ENCODE data around the gene FMN1. TPM values are rescaled to one million over a fixed set of nuclear protein-coding genes. Genes with fewer than 3 reads are reported as not detected.

Gene FMN1
- polyA plus RNA-seq, 1 experiment, result 3.7 TPM

DNA sequence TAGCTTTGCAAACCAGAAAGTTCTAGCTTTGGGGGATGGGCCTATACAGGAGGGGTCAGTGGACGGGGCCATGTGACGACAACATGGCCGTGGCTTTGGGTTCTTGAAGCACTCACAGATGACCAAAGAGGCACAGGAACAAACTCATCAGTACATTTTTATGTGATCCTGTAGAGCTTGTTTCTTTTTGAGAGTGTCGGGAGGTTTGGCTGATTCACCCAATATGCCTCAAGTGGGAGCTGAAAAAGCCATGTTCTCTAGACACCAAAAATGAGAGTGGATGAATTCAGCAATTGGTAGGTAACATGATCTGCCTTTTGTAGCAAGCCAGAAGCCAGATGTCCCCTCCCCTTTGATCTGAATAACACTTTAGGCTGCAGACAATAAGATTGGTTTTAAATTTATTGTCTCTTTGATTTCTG, 446.6 kb downstream of the FMN1 start:
- ChIA-PET POLR2A (no interaction called here), CTCF (no interaction called here)
- Histone ChIP-seq H3K27me3 (ENCODE audit: control insufficient read depth, insufficient read depth, low read length) (no peaks in the 10 kb centered on the region), H3K4me3 (ENCODE audit: low read depth, low read length) (no peak overlapping the region), H3K27ac (ENCODE audit: low read depth, low read length) (no peak overlapping the region), H3K9me3 (ENCODE audit: control insufficient read depth, insufficient read depth, low read length) (no peaks in the 10 kb centered on the region)
- TF ChIP-seq, protein P1, sequence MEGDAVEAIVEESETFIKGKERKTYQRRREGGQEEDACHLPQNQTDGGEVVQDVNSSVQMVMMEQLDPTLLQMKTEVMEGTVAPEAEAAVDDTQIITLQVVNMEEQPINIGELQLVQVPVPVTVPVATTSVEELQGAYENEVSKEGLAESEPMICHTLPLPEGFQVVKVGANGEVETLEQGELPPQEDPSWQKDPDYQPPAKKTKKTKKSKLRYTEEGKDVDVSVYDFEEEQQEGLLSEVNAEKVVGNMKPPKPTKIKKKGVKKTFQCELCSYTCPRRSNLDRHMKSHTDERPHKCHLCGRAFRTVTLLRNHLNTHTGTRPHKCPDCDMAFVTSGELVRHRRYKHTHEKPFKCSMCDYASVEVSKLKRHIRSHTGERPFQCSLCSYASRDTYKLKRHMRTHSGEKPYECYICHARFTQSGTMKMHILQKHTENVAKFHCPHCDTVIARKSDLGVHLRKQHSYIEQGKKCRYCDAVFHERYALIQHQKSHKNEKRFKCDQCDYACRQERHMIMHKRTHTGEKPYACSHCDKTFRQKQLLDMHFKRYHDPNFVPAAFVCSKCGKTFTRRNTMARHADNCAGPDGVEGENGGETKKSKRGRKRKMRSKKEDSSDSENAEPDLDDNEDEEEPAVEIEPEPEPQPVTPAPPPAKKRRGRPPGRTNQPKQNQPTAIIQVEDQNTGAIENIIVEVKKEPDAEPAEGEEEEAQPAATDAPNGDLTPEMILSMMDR (IDR thresholded peaks at IDR 0.05; ENCODE audit: low read depth, low read length), result no peak
- DNase-seq (ENCODE audit: low read depth, low spot score), result no peak

DNA sequence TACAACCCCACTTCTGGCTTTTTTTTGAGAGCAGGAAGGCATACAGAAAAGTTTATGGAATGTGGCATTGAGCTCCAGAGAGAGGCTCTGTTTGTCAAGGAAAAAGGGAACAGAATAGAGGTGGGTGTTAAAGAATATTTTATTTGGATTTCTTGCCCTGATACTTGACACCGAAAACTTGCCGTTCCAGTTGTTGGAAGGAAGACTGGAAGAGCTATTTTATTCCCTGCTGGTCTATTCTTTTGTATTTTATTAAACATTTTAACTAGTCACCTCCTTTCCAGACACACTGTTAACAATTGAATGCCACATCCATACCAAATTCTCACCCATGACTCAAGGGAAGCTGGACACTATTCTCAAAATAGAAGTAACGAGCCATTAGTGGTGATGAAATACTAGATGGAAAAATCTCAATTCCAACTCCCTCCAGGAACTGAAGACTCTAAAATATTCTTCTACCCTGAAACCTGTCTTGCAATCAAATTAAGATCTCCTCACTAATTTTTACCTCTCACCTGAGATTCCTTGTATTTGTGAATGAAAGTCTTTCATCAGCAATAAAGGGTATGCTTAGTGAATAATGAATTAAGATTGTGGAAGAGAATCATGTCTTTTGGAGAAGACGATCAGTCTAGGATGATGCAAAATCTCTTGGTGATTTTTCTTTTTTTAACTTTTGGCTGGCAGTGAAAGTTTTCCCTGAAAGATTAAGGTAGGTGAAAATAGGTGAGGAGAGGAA, 448.2 kb downstream of the FMN1 start:
- ChIA-PET CTCF (interaction anchor here (1.4 kb wide), 1 partner anchor 83 kb away, joined by 4 read pairs; no protein-coding TSS in a partner anchor), POLR2A (no interaction called here)
- H3K27ac ChIP-seq (ENCODE audit: low read depth, low read length), result no peak overlapping the region
- DNase-seq (ENCODE audit: low read depth, low spot score), result no peak
- TF ChIP-seq, protein P1 (IDR thresholded peaks at IDR 0.05; ENCODE audit: low read depth, low read length), result no peak
- no peaks in the 10 kb centered on the region for H3K9me3 ChIP-seq (ENCODE audit: control insufficient read depth, insufficient read depth, low read length)
- no peaks in the 10 kb centered on the region for H3K27me3 ChIP-seq (ENCODE audit: control insufficient read depth, insufficient read depth, low read length)
- H3K4me3 ChIP-seq (ENCODE audit: low read depth, low read length), result no peak overlapping the region

DNA sequence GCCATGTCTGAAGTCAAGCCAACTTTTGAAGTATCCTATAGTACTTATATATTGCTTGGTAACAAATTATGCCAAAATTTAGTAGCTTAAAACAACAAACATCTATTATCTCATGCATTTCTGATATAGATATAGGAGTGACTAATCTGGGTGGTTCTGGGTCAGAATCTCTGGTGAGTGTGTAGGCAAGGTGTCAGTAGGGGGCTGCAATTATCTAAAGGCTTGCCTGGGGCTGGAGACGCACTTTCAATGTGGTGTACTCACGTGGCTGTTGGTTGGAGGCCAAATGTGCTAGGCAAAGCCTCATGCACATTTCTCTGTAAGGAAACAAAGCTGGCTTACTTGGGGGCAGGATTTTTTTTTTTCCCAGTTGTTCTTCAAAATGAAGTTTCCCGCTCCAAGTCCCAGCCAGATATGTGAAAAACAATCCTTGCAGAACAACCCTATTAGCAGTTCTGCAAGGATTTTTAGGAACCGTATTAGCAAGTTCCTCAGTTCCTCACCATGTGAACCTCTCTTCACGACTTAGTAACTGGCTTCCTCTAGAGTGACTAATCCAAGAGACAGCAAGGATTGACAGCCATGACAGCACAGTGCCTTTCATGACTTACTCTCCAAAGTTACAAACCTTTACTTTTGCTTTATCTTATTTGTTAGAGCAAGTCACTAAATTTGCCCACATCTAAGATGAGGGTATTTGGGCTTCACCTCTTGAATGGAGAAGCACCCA, 450.9 kb downstream of the FMN1 start:
- CTCF ChIA-PET, result no interaction called here
- TF ChIP-seq, protein P1 (IDR thresholded peaks at IDR 0.05; ENCODE audit: low read depth, low read length), result no peak
- no peak for DNase-seq (ENCODE audit: low read depth, low spot score)
- Histone ChIP-seq H3K4me3 (ENCODE audit: low read depth, low read length) (no peak overlapping the region), H3K27ac (ENCODE audit: low read depth, low read length) (no peak overlapping the region), H3K27me3 (ENCODE audit: control insufficient read depth, insufficient read depth, low read length) (no peaks in the 10 kb centered on the region), H3K9me3 (ENCODE audit: control insufficient read depth, insufficient read depth, low read length) (no peaks in the 10 kb centered on the region)
- POLR2A ChIA-PET, result interaction anchor here (1.1 kb wide), 1 partner anchor 128 kb away, joined by 3 read pairs; no protein-coding TSS in a partner anchor

DNA sequence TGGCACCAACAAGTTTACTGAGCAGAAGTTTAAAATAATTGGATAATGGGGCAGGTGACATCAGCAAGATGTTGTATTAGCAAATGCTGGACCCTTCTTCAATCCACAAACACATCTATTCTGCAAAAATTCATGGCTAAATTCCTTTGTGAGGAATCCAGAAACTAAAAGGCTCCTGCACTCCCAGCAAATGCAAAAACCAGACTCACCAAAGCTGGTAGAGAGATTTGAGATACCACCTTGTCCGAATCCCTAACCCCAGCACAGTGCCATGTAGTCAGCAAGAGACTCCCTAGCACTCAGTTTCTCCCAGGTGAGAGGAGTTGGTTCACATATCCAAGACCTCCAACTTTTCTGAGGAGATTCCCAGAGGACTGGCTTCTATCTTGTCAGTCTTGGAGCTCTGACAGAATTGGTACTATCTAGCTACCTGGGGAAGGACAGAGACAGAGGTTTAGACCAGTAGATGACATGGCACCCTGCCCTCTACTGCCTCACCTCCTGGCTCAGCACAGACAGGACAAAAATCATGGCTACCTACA, 454.9 kb downstream of the FMN1 start:
- no peak overlapping the region for H3K4me3 ChIP-seq (ENCODE audit: low read depth, low read length)
- H3K27ac ChIP-seq (ENCODE audit: low read depth, low read length), result peak overlapping the region; percentile 32
- TF ChIP-seq, protein P1 (IDR thresholded peaks at IDR 0.05; ENCODE audit: low read depth, low read length), result no peak
- no peaks in the 10 kb centered on the region for H3K27me3 ChIP-seq (ENCODE audit: control insufficient read depth, insufficient read depth, low read length)
- H3K9me3 ChIP-seq (ENCODE audit: control insufficient read depth, insufficient read depth, low read length), result no peaks in the 10 kb centered on the region
- ChIA-PET POLR2A (interaction anchor here (1.3 kb wide), 1 partner anchor 79 kb away, joined by 3 read pairs; no protein-coding TSS in a partner anchor), CTCF (interaction anchor here (0.7 to 1.3 kb wide), 2 partner anchors 77 to 90 kb away, joined by 3 to 4 read pairs; no protein-coding TSS in a partner anchor)
- DNase-seq (ENCODE audit: low read depth, low spot score), result no peak

Measured in AG04450 (cell line).